Measurements from ENCODE around the gene CTNNA3. TPM values are rescaled to one million over a fixed set of nuclear protein-coding genes. Genes with fewer than 3 reads are reported as not detected.

Gene CTNNA3
- total RNA-seq, 1 experiment from 2014 or later = 0.32 TPM

DNA sequence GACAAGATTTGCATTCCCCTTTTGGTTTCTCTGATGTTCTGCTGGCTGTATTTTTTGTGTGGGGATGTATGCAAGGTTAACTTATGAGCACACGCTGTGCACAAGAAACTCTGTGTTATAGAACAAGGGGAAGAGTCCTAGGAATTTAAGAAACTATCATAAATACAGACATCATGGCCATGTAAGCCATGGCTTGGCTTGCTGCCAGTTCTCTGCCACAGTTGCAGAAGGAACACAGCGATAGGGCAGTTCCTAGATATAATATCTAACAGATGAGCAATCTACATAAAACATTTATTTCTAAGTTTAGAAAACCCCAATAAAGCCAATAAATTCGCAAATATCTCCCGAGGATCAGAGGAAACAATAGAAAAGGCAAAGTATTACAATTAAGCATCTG, 616.9 kb downstream of the CTNNA3 start:
- ChIA-PET RAD21 (ENCODE audit: low non-redundant PET in 1 of 2, low total read pairs in 2 of 2, uncharacterized antibody in 2 of 2, unreplicated experiment in 2 of 2) (no interaction called here), POLR2A (no interaction called here), CTCF (no interaction called here)
- Histone ChIP-seq H3K27me3 (ENCODE audit: insufficient read depth, low read length) (no peaks in the 10 kb centered on the region), H3K36me3 (ENCODE audit: control insufficient read depth in 1 of 2, insufficient read depth in 2 of 2, low read length in 2 of 2) (no peaks in the 10 kb centered on the region), H3K79me2 (ENCODE audit: insufficient read depth, low read length) (no peaks in the 10 kb centered on the region), H3K4me2 (ENCODE audit: low read length) (no peak overlapping the region), H3K27ac (ENCODE audit: low read depth, low read length) (no peak overlapping the region), H3K9me3 (ENCODE audit: control insufficient read depth in 1 of 2, insufficient read depth in 1 of 2, low read depth in 1 of 2, low read length in 2 of 2) (no peaks in the 10 kb centered on the region), H2AFZ (ENCODE audit: low read depth, low read length, poor library complexity, severe bottlenecking) (no peak overlapping the region), H3K4me3 (replicated peaks in 1 of 2; ENCODE audit: low read depth in 1 of 2, low read length in 2 of 2) (no peak overlapping the region), H4K20me1 (ENCODE audit: insufficient read depth) (no peaks in the 10 kb centered on the region), H3K9me2 (ENCODE audit: insufficient read depth) (no peaks in the 10 kb centered on the region), H3K9ac (ENCODE audit: low read length) (no peak overlapping the region), H3K4me1 (ENCODE audit: control insufficient read depth in 1 of 2, insufficient read depth in 2 of 2, low read length in 2 of 2) (peaks cover 0 to 2% of the 10 kb centered on the region in 2 experiments; a peak in 1 of 4 replicates)
- no peak for ATAC-seq
- no TSS peak for BruUV-seq (replicated peaks)
- DNase-seq (ENCODE audit: low read depth, low spot score) = no peak
- TF ChIP-seq YY1 (IDR thresholded peaks at IDR 0.05; ENCODE audit: extremely low read depth, insufficient replicate concordance, low read depth, low read length) (no peak), ELF1 (IDR thresholded peaks at IDR 0.05; ENCODE audit: borderline replicate concordance, low read depth) (no peak), SP1 (IDR thresholded peaks at IDR 0.05; ENCODE audit: low read depth) (no peak), EZH2phosphoT487 (IDR thresholded peaks at IDR 0.05; ENCODE audit: borderline replicate concordance) (no peak), ZNF274 (IDR thresholded peaks at IDR 0.05; ENCODE audit: low read depth, low read length) (no peak), FOSL1 (IDR thresholded peaks at IDR 0.05; ENCODE audit: low read depth) (no peak), EZH2 (IDR thresholded peaks at IDR 0.05) (no peak), SRF (IDR thresholded peaks at IDR 0.05; ENCODE audit: low read depth) (no peak), ZFX (IDR thresholded peaks at IDR 0.05) (no peak), JUND (IDR thresholded peaks at IDR 0.05) (no peak), POLR2A (IDR thresholded peaks at IDR 0.05; ENCODE audit: borderline replicate concordance, extremely low read depth, insufficient read depth, insufficient read length) (no peak), TCF7L2 (IDR thresholded peaks at IDR 0.05; ENCODE audit: borderline replicate concordance, extremely low read depth, insufficient read depth, insufficient read length) (no peak), CEBPB (IDR thresholded peaks at IDR 0.05; ENCODE audit: low read depth) (no peak), EGR1 (IDR thresholded peaks at IDR 0.05; ENCODE audit: low read depth) (no peak)
- TF ChIP-seq, protein P1, sequence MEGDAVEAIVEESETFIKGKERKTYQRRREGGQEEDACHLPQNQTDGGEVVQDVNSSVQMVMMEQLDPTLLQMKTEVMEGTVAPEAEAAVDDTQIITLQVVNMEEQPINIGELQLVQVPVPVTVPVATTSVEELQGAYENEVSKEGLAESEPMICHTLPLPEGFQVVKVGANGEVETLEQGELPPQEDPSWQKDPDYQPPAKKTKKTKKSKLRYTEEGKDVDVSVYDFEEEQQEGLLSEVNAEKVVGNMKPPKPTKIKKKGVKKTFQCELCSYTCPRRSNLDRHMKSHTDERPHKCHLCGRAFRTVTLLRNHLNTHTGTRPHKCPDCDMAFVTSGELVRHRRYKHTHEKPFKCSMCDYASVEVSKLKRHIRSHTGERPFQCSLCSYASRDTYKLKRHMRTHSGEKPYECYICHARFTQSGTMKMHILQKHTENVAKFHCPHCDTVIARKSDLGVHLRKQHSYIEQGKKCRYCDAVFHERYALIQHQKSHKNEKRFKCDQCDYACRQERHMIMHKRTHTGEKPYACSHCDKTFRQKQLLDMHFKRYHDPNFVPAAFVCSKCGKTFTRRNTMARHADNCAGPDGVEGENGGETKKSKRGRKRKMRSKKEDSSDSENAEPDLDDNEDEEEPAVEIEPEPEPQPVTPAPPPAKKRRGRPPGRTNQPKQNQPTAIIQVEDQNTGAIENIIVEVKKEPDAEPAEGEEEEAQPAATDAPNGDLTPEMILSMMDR (IDR thresholded peaks at IDR 0.05 in 2 of 3, conservative IDR thresholded peaks at IDR 0.05 in 1 of 3; ENCODE audit: borderline replicate concordance in 1 of 3, insufficient read depth in 1 of 3, low read depth in 2 of 3, low read length in 2 of 3) = no peak
- TF ChIP-seq, protein P2, sequence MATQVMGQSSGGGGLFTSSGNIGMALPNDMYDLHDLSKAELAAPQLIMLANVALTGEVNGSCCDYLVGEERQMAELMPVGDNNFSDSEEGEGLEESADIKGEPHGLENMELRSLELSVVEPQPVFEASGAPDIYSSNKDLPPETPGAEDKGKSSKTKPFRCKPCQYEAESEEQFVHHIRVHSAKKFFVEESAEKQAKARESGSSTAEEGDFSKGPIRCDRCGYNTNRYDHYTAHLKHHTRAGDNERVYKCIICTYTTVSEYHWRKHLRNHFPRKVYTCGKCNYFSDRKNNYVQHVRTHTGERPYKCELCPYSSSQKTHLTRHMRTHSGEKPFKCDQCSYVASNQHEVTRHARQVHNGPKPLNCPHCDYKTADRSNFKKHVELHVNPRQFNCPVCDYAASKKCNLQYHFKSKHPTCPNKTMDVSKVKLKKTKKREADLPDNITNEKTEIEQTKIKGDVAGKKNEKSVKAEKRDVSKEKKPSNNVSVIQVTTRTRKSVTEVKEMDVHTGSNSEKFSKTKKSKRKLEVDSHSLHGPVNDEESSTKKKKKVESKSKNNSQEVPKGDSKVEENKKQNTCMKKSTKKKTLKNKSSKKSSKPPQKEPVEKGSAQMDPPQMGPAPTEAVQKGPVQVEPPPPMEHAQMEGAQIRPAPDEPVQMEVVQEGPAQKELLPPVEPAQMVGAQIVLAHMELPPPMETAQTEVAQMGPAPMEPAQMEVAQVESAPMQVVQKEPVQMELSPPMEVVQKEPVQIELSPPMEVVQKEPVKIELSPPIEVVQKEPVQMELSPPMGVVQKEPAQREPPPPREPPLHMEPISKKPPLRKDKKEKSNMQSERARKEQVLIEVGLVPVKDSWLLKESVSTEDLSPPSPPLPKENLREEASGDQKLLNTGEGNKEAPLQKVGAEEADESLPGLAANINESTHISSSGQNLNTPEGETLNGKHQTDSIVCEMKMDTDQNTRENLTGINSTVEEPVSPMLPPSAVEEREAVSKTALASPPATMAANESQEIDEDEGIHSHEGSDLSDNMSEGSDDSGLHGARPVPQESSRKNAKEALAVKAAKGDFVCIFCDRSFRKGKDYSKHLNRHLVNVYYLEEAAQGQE (IDR thresholded peaks at IDR 0.05; ENCODE audit: low read depth) = no peak
- TF ChIP-seq, protein P3, sequence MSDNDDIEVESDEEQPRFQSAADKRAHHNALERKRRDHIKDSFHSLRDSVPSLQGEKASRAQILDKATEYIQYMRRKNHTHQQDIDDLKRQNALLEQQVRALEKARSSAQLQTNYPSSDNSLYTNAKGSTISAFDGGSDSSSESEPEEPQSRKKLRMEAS (IDR thresholded peaks at IDR 0.05) = no peak
- intact Hi-C loops (cut with micrococcal nuclease) = no loop called here
